OCI-LY3 (cell line): Measurements from ENCODE around the gene NPEPL1.

Experiments used
- EZH2phosphoT487 ChIP-seq: fragments of 200-600 bp; shearing (Covaris generic); IDR thresholded peaks from 2 replicates; pipeline ENCODE4 v1.6.1; 2018; ENCODE audit warnings: antibody characterized with exemption, mixed run types, low read depth
- TF ChIP-seq, protein P1 (sequence below): fragments of 200-600, 300-600 bp; sonication (generic); IDR thresholded peaks from 2 replicates; pipeline ENCODE4 v1.5.1; 2014; ENCODE audit warnings: antibody characterized with exemption, low read length, low read depth

DNA sequence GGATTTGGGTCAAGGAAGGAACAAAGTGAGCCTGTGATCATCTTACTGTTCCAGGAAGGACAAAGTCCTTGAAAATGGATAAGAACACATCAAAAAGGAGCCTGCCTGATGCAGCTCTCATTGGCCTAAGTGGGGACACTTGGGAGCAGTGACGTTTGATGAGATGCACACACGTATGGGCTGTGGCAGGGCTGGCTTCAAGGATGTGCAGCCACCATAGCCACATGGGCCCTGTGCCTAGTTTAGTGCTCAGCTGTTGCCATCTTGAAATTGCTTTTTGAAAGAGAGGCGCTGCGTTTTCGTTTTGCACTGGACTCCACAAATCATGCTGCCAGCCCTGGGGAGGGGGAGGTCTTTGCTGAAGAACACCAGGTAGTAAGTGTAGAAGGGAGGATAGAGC, 6.6 kb upstream of the NPEPL1 start:
- TF ChIP-seq, protein P1, sequence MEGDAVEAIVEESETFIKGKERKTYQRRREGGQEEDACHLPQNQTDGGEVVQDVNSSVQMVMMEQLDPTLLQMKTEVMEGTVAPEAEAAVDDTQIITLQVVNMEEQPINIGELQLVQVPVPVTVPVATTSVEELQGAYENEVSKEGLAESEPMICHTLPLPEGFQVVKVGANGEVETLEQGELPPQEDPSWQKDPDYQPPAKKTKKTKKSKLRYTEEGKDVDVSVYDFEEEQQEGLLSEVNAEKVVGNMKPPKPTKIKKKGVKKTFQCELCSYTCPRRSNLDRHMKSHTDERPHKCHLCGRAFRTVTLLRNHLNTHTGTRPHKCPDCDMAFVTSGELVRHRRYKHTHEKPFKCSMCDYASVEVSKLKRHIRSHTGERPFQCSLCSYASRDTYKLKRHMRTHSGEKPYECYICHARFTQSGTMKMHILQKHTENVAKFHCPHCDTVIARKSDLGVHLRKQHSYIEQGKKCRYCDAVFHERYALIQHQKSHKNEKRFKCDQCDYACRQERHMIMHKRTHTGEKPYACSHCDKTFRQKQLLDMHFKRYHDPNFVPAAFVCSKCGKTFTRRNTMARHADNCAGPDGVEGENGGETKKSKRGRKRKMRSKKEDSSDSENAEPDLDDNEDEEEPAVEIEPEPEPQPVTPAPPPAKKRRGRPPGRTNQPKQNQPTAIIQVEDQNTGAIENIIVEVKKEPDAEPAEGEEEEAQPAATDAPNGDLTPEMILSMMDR: no peak
- no peak for TF ChIP-seq EZH2phosphoT487
